Esophagus squamous epithelium (tissue), 5 donors: ENCODE measurements around the gene RGMA. TPM values are rescaled to one million over a fixed set of nuclear protein-coding genes. Genes with fewer than 3 reads are reported as not detected.

Experiments used
- DNase-seq: peaks from one replicate; lab custom pipeline; 2025; lab: John Stamatoyannopoulos, UW
- H3K27ac ChIP-seq, 4 donors: fragments of 200-600 bp; sonication (generic); one replicate each; pipeline ENCODE4 v1.5.1; 2016 to 2019; ENCODE audit warnings: mild to moderate bottlenecking in 1 of 4
- H3K27me3 ChIP-seq, 4 donors: fragments of 200-600 bp; sonication (generic); 1 replicate in 3 of 4; 2 replicates in 1 of 4; pipeline versions ENCODE4 v1.5.1 to v1.6.0; 2017 to 2021; ENCODE audit warnings: antibody characterized with exemption in 1 of 4
- H3K36me3 ChIP-seq, 3 donors: fragments of 200-600 bp; sonication (generic); one replicate each; pipeline ENCODE4 v1.5.1; 2016 to 2019
- H3K4me1 ChIP-seq, 3 donors: fragments of 200-600 bp; sonication (generic); one replicate each; pipeline ENCODE4 v1.5.1; 2017 to 2019
- H3K4me3 ChIP-seq, 4 donors: fragments of 200-600 bp; sonication (generic); 1 replicate in 3 of 4; 2 replicates in 1 of 4; pipeline ENCODE4 v1.5.1; 2016 to 2019; ENCODE audit warnings: mild to moderate bottlenecking in 2 of 4, moderate library complexity in 1 of 4
- H3K9me3 ChIP-seq, 3 donors: fragments of 200-600 bp; sonication (generic); one replicate each; pipeline ENCODE4 v1.5.1; 2016 to 2019
- CTCF ChIP-seq, 6 experiments: fragments of 450-650 bp in 4 of 6; fragments of 200-600 bp in 2 of 6; sonication (generic) in 2 of 6; IDR thresholded peaks; one replicate each; pipeline ENCODE4 v1.5.1; 2016 to 2019; ENCODE audit warnings: antibody characterized with exemption in 6 of 6, mild to moderate bottlenecking in 4 of 6, moderate library complexity in 4 of 6
- POLR2A ChIP-seq, 4 donors: fragments of 450-650 bp; IDR thresholded peaks; one replicate each; pipeline ENCODE4 v1.6.1; 2017; ENCODE audit warnings: antibody characterized with exemption in 4 of 4, mild to moderate bottlenecking in 4 of 4, moderate library complexity in 3 of 4
- WGBS, 2 donors: methylation state at CpG; one replicate each; pipeline ENCODE4 v1.1.5; 2018; 5-methylcytosine and 5-hydroxymethylcytosine counted together
- intact Hi-C: fragments of 100-400 bp; cut with DNase I; formaldehyde crosslinking; loops from one replicate; pipeline ENCODE4 v1.15.0; 2022
- total RNA-seq, 4 donors: library from RNA; depleted of rRNA; stranded (reverse); fragments of >200 nt; gene quantifications; one replicate each; pipeline ENCODE4 v1.1.0, GENCODE V29; 2016
- donor health status: DM: yes; HTN: yes; CAD: no.

RGMA gene
- total RNA-seq, 4 donors from 2014 or later = 18.8 to 74.7 (median 47.1) TPM

GRCh38 chr15:93070551-93071296 lies 18.3 kb downstream of the RGMA start:
- peaks cover 2 to 29% (median 4%) of the 10 kb centered on the region in 3 donors for H3K36me3 ChIP-seq
- no peaks in the 10 kb centered on the region for H3K9me3 ChIP-seq
- H3K4me1 ChIP-seq = peaks cover 44 to 100% (median 46%) of the 10 kb centered on the region in 3 donors
- peak overlapping the region; percentile 89 to 98 (median 94) for H3K27ac ChIP-seq
- TF ChIP-seq POLR2A (IDR thresholded peaks at IDR 0.05) (no peak), CTCF (IDR thresholded peaks at IDR 0.05) (no peak)
- intact Hi-C loops = no loop called here
- DNase-seq = no peak
- peaks cover 0 to 36% (median 0%) of the 10 kb centered on the region in 4 donors for H3K27me3 ChIP-seq
- H3K4me3 ChIP-seq = peak overlapping the region; percentile 63 to 90 (median 78)
- whole genome bisulfite sequencing, 2 donors = 29 to 55% methylated on average over 10 of the region's 10 CpGs

GRCh38 chr15:93070132-93070531 lies 18.9 kb downstream of the RGMA start:
- H3K4me1 ChIP-seq = peaks cover 43 to 100% (median 46%) of the 10 kb centered on the region in 3 donors
- 36 to 43% methylated on average over 9 to 10 of the region's 10 CpGs for WGBS, 2 donors
- intact Hi-C loops = no loop called here
- H3K4me3 ChIP-seq = peak overlapping the region in 3 of 4 donors; percentile 70 to 90 (median 85)
- TF ChIP-seq CTCF (IDR thresholded peaks at IDR 0.05) = no peak
- no peak for TF ChIP-seq POLR2A (IDR thresholded peaks at IDR 0.05)
- H3K36me3 ChIP-seq = peaks cover 6 to 35% (median 10%) of the 10 kb centered on the region in 3 donors
- no peaks in the 10 kb centered on the region for H3K9me3 ChIP-seq
- no peak for DNase-seq
- H3K27ac ChIP-seq = peak overlapping the region; percentile 23 to 98 (median 92)
- peaks cover 0 to 36% (median 0%) of the 10 kb centered on the region in 4 donors for H3K27me3 ChIP-seq

DNA sequence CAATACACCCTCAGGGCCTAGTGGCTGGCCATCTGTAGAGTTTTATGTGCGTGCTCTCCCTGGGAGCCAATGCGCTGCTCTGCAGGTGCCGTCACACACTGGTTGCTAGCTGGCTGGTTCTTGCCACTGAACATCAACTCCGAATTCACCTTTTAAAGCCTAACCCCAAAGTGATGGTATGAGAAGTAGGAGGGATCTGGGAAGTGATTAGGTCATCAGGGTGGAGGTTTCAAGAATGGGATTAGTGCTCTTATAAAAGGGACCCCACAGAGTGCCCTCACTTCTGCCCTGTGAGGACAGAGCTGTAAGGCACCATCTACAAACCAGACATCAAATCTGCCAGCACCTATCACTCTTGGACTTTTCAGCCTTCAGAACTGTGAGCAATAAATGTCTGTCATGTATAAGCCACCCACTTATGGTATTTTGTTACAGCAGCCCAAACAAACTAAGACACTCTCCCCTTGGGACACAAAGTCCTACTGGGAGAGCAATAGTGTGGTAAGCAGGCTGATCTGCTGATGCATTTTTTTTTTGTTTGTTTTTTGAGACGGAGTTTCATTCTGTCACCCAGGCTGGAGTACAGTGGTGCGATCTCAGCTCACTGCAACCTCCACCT lies 20.3 kb downstream of the RGMA start:
- intact Hi-C loops = no loop called here
- peak overlapping the region; percentile 25 to 98 (median 68) for H3K27ac ChIP-seq
- 73 to 97% methylated on average over 6 of the region's 6 CpGs for WGBS, 2 donors
- TF ChIP-seq CTCF (IDR thresholded peaks at IDR 0.05) = no peak
- no peak for TF ChIP-seq POLR2A (IDR thresholded peaks at IDR 0.05)
- H3K36me3 ChIP-seq = peaks cover 6 to 44% (median 10%) of the 10 kb centered on the region in 3 donors
- no peaks in the 10 kb centered on the region for H3K9me3 ChIP-seq
- no peak for DNase-seq
- H3K27me3 ChIP-seq = peaks cover 0 to 25% (median 0%) of the 10 kb centered on the region in 4 donors
- peaks cover 44 to 100% (median 53%) of the 10 kb centered on the region in 3 donors for H3K4me1 ChIP-seq
- no peak overlapping the region for H3K4me3 ChIP-seq

- Histone ChIP-seq H3K4me1 (peaks cover 47 to 100% (median 56%) of the 10 kb centered on the region in 3 donors), H3K36me3 (peaks cover 6 to 44% (median 10%) of the 10 kb centered on the region in 3 donors), H3K4me3 (peak overlapping the region in 1 of 4 donors; percentile 20), H3K27ac (peak overlapping the region; percentile 25 to 98 (median 68)), H3K27me3 (peaks cover 0 to 15% (median 0%) of the 10 kb centered on the region in 4 donors), H3K9me3 (no peaks in the 10 kb centered on the region)
- DNase-seq = no peak
- WGBS, 2 donors = 69% methylated on average over 4 of the region's 4 CpGs; no CpG with 5 or more reads in 1 of the 2 donors
- intact Hi-C loops = no loop called here
- TF ChIP-seq POLR2A (IDR thresholded peaks at IDR 0.05) (no peak), CTCF (IDR thresholded peaks at IDR 0.05) (no peak)
Observed at GRCh38 chr15:93067649-93068085, 21.3 kb downstream of the RGMA start.
